Measurements from ENCODE around the gene PRKAG1. TPM values are rescaled to one million over a fixed set of nuclear protein-coding genes. Genes with fewer than 3 reads are reported as not detected.

PRKAG1 gene
- polyA plus RNA-seq, 3 donors, result 35.9 to 58.9 (median 50.1) TPM

DNA sequence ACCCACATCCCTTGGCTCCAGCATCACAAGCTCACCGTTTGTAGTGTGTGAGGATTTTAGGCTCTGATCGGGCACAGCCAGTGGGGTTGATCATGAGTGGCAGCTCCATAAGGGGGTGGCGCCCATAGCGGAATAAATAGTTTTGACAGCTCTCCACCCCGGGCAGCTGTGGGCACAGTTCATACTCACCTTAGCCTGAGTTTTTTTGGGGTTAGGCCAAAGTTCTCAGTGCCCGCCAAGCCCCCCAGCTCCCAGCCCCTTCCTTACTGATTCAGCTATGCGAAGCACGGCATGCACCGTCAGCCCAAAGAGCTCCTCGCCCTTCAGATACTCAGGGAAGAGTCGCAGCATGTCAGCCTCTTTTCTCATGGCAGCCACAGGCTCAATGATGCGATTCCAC, 6.0 kb upstream of the PRKAG1 start:
- Histone ChIP-seq H3K27ac (ENCODE audit: low read depth in 1 of 2, low read length in 2 of 2) (no peak overlapping the region), H3K36me3 (replicated peaks in 1 of 2; ENCODE audit: control insufficient read depth in 1 of 2, insufficient read depth in 2 of 2, low read length in 2 of 2) (peaks cover 87 to 90% of the 10 kb centered on the region in 2 donors), H2AFZ (ENCODE audit: insufficient read depth, low read depth, low read length, poor library complexity, severe bottlenecking) (no peak overlapping the region), H3K4me1 (ENCODE audit: control insufficient read depth in 1 of 2, insufficient read depth in 2 of 2, low read length in 2 of 2) (peaks cover 11 to 13% of the 10 kb centered on the region in 2 donors), H3K27me3 (ENCODE audit: control insufficient read depth in 2 of 2, insufficient read depth in 2 of 2, low read length in 2 of 2) (no peaks in the 10 kb centered on the region), H3K4me2 (replicated peaks; ENCODE audit: extremely low read depth, low read length, poor library complexity, severe bottlenecking) (no peak overlapping the region), H3K9me3 (replicated peaks in 1 of 2; ENCODE audit: control insufficient read depth in 1 of 2, insufficient read depth in 1 of 2, low read length in 2 of 2) (no peaks in the 10 kb centered on the region), H4K20me1 (ENCODE audit: insufficient read depth, low read length) (peaks cover 54% of the 10 kb centered on the region), H3K9ac (ENCODE audit: insufficient read depth, low read length, poor library complexity, severe bottlenecking) (no peak overlapping the region), H3K4me3 (replicated peaks in 1 of 3; ENCODE audit: low read depth in 2 of 3, low read length in 3 of 3) (no peak overlapping the region), H3K79me2 (ENCODE audit: insufficient read depth, low read length) (peaks cover 16% of the 10 kb centered on the region)
- peaks cover 21% of the 10 kb centered on the region for H3K4me1 Mint-ChIP-seq
- intact Hi-C loops (cut with micrococcal nuclease), result no loop called here
- H3K27ac Mint-ChIP-seq, result peak overlapping the region in 5 of 7 donors; percentile 60 to 91 (median 71)
- WGBS (ENCODE audit: insufficient coverage), result 98% methylated on average over 8 of the region's 12 CpGs
- peaks cover 0 to 1% (median 0%) of the 10 kb centered on the region in 3 donors for H3K27me3 Mint-ChIP-seq (ENCODE audit: low read depth in 3 of 3)
- peaks cover 0 to 2% (median 0%) of the 10 kb centered on the region in 7 donors for H3K9me3 Mint-ChIP-seq
- TF ChIP-seq, protein P1, sequence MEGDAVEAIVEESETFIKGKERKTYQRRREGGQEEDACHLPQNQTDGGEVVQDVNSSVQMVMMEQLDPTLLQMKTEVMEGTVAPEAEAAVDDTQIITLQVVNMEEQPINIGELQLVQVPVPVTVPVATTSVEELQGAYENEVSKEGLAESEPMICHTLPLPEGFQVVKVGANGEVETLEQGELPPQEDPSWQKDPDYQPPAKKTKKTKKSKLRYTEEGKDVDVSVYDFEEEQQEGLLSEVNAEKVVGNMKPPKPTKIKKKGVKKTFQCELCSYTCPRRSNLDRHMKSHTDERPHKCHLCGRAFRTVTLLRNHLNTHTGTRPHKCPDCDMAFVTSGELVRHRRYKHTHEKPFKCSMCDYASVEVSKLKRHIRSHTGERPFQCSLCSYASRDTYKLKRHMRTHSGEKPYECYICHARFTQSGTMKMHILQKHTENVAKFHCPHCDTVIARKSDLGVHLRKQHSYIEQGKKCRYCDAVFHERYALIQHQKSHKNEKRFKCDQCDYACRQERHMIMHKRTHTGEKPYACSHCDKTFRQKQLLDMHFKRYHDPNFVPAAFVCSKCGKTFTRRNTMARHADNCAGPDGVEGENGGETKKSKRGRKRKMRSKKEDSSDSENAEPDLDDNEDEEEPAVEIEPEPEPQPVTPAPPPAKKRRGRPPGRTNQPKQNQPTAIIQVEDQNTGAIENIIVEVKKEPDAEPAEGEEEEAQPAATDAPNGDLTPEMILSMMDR (IDR thresholded peaks at IDR 0.05), result no peak
- H3K4me3 Mint-ChIP-seq, result no peak overlapping the region
- H3K36me3 Mint-ChIP-seq, result peaks cover 76 to 86% of the 10 kb centered on the region in 2 donors
- DNase-seq, result no peak

DNA sequence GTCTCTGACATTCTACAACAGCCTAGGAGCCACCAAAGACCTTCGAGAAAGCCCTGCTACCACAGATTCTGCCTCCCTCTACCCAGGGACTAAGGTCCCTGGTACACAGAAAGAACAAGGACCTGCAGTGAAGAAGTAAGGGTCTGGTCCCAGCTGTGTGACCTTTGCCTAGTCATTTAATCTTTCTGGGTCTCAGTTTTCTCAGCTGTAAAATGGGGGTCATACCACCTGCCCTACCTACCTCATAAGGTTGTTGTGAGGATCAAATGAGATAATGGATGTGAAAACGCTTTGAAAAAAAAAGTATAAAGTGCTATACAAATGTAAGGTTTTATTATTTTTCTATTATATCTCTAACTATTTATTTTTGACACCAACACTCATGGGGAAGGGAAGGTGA, 5.2 kb upstream of the PRKAG1 start:
- no CpG with 5 or more reads among the region's 2 CpGs for WGBS (ENCODE audit: insufficient coverage)
- Histone ChIP-seq H3K9ac (ENCODE audit: insufficient read depth, low read length, poor library complexity, severe bottlenecking) (no peak overlapping the region), H3K4me1 (ENCODE audit: control insufficient read depth in 1 of 2, insufficient read depth in 2 of 2, low read length in 2 of 2) (peaks cover 15 to 16% of the 10 kb centered on the region in 2 donors), H2AFZ (ENCODE audit: insufficient read depth, low read depth, low read length, poor library complexity, severe bottlenecking) (no peak overlapping the region), H3K27me3 (ENCODE audit: control insufficient read depth in 2 of 2, insufficient read depth in 2 of 2, low read length in 2 of 2) (no peaks in the 10 kb centered on the region), H3K4me3 (replicated peaks in 1 of 3; ENCODE audit: low read depth in 2 of 3, low read length in 3 of 3) (no peak overlapping the region), H3K36me3 (replicated peaks in 1 of 2; ENCODE audit: control insufficient read depth in 1 of 2, insufficient read depth in 2 of 2, low read length in 2 of 2) (peaks cover 80 to 83% of the 10 kb centered on the region in 2 donors), H3K27ac (ENCODE audit: low read depth in 1 of 2, low read length in 2 of 2) (peak overlapping the region in 1 of 2 donors; percentile 9), H3K9me3 (replicated peaks in 1 of 2; ENCODE audit: control insufficient read depth in 1 of 2, insufficient read depth in 1 of 2, low read length in 2 of 2) (no peaks in the 10 kb centered on the region), H4K20me1 (ENCODE audit: insufficient read depth, low read length) (peaks cover 47% of the 10 kb centered on the region), H3K79me2 (ENCODE audit: insufficient read depth, low read length) (peaks cover 16% of the 10 kb centered on the region), H3K4me2 (replicated peaks; ENCODE audit: extremely low read depth, low read length, poor library complexity, severe bottlenecking) (no peak overlapping the region)
- Mint-ChIP-seq H3K27me3 (ENCODE audit: low read depth in 3 of 3) (peaks cover 0 to 1% (median 0%) of the 10 kb centered on the region in 3 donors), H3K4me3 (no peak overlapping the region), H3K36me3 (peaks cover 69 to 79% of the 10 kb centered on the region in 2 donors), H3K9me3 (peaks cover 0 to 2% (median 0%) of the 10 kb centered on the region in 7 donors), H3K27ac (peak overlapping the region in 1 of 7 donors; percentile 3), H3K4me1 (peaks cover 23% of the 10 kb centered on the region)
- intact Hi-C loops (cut with micrococcal nuclease), result no loop called here
- TF ChIP-seq, protein P1 (IDR thresholded peaks at IDR 0.05), result no peak
- DNase-seq, result no peak
